ENCODE results near the gene NBPF19.
"Not testable (repeated sequence)": the region's sequence is repeated elsewhere in the genome, so short reads cannot be mapped to it uniquely, and the experiment has no call there.

DNA sequence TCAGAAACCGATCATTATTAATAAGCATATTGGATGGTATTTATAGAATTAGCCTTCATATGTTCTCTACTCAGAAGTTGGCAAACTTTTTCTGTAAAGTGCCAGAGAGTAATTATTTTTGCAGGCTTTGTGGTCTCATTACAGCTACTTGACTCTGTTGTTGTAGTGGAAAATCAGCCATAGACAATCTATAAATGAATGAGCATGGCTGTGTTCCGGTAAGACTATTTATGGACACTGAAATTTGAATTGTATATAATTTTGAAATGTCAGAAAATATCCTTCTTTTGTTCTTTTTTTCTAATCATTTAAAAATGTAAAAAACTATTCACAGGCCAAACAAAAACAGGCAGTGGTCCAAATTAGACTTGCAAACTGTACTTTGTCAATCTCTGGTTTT is 22.6 kb upstream of the NBPF19 start:
- TF ChIP-seq, protein P1, sequence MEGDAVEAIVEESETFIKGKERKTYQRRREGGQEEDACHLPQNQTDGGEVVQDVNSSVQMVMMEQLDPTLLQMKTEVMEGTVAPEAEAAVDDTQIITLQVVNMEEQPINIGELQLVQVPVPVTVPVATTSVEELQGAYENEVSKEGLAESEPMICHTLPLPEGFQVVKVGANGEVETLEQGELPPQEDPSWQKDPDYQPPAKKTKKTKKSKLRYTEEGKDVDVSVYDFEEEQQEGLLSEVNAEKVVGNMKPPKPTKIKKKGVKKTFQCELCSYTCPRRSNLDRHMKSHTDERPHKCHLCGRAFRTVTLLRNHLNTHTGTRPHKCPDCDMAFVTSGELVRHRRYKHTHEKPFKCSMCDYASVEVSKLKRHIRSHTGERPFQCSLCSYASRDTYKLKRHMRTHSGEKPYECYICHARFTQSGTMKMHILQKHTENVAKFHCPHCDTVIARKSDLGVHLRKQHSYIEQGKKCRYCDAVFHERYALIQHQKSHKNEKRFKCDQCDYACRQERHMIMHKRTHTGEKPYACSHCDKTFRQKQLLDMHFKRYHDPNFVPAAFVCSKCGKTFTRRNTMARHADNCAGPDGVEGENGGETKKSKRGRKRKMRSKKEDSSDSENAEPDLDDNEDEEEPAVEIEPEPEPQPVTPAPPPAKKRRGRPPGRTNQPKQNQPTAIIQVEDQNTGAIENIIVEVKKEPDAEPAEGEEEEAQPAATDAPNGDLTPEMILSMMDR (IDR thresholded peaks at IDR 0.05) = not testable (repeated sequence)
- TF ChIP-seq POLR2AphosphoS5 (IDR thresholded peaks at IDR 0.05; ENCODE audit: low read depth, low read length); SIN3A (IDR thresholded peaks at IDR 0.05; ENCODE audit: borderline replicate concordance, insufficient read depth, low read depth, low read length): not testable (repeated sequence)
